ENCODE results near the gene CTXN1. TPM values are rescaled to one million over a fixed set of nuclear protein-coding genes. Genes with fewer than 3 reads are reported as not detected.

Gene CTXN1
- total and polyA plus RNA-seq, 2 donors (not counting 1 experiment from before 2014, with no cell fraction given) = not detected

- DNase-seq (peak; percentile 45), ATAC-seq (ENCODE audit: low read depth) (no peak)
- H2AFZ ChIP-seq (ENCODE audit: insufficient read depth, low read depth, low read length, poor library complexity, severe bottlenecking) = no peak overlapping the region
- no peaks in the 10 kb centered on the region for H4K20me1 ChIP-seq (ENCODE audit: control insufficient read depth, insufficient read depth, low read length, poor library complexity, severe bottlenecking)
- no peak overlapping the region for H3K27ac ChIP-seq (ENCODE audit: low read length in 2 of 2)
- intact Hi-C loops (cut with micrococcal nuclease) = no loop called here
- no peaks in the 10 kb centered on the region for H3K9me3 Mint-ChIP-seq (ENCODE audit: insufficient read depth)
- TF ChIP-seq CTCF (IDR thresholded peaks at IDR 0.05) (peak; percentile 65), EZH2 (IDR thresholded peaks at IDR 0.05; ENCODE audit: borderline replicate concordance, insufficient read depth, low read depth, low read length, poor library complexity, severe bottlenecking) (no peak)
- H3K79me2 ChIP-seq (ENCODE audit: control insufficient read depth, insufficient read depth, low read length) = no peaks in the 10 kb centered on the region
- no peaks in the 10 kb centered on the region for H3K9me3 ChIP-seq (ENCODE audit: control extremely low read depth in 1 of 3, control insufficient read depth in 2 of 3, insufficient read depth in 1 of 3, low read length in 2 of 3)
- no peak overlapping the region for H3K9ac ChIP-seq (ENCODE audit: low read length)
- H3K27me3 Mint-ChIP-seq = no peaks in the 10 kb centered on the region
- no peak overlapping the region for H3K4me2 ChIP-seq (replicated peaks; ENCODE audit: low read depth, low read length, poor library complexity, severe bottlenecking)
- peaks cover 3 to 62% of the 10 kb centered on the region in 2 experiments for H3K36me3 ChIP-seq (replicated peaks in 1 of 2; ENCODE audit: control extremely low read depth in 1 of 2, control insufficient read depth in 1 of 2, extremely low read depth in 1 of 2, insufficient read depth in 2 of 2, low read length in 1 of 2)
- no peaks in the 10 kb centered on the region for H3K4me1 Mint-ChIP-seq
- H3K4me3 ChIP-seq (ENCODE audit: control extremely low read depth in 1 of 5, extremely low read depth in 1 of 5, insufficient read depth in 1 of 5, low read depth in 2 of 5, low read length in 4 of 5) = no peak overlapping the region
- no peak overlapping the region for H3K4me3 Mint-ChIP-seq
- POLR2A ChIA-PET = interaction anchor here (0.7 kb wide), 1 partner anchor 31 kb away, joined by 3 read pairs; no protein-coding TSS in a partner anchor
- H3K27me3 ChIP-seq (replicated peaks in 1 of 4; ENCODE audit: control extremely low read depth in 1 of 4, control insufficient read depth in 3 of 4, insufficient read depth in 4 of 4, low read length in 3 of 4) = no peaks in the 10 kb centered on the region
- 66% methylated on average over 7 of the region's 12 CpGs for WGBS (ENCODE audit: insufficient coverage)
- H3K27ac Mint-ChIP-seq = no peak overlapping the region
- CTCF ChIA-PET = interaction anchor here (0.6 to 2.7 kb wide), 9 partner anchors 10 to 283 kb away, joined by 3 to 8 read pairs (median 3); partner anchors contain the start of gene TIMM44
- no peaks in the 10 kb centered on the region for H3K4me1 ChIP-seq (ENCODE audit: control insufficient read depth in 2 of 2, insufficient read depth in 2 of 2, low read length in 2 of 2)
Measured at GRCh38 chr19:7970716-7971448, 44.9 kb upstream of the CTXN1 start.

GRCh38 chr19:7969555-7969939 lies 43.6 kb upstream of the CTXN1 start:
- Histone ChIP-seq H3K27ac (ENCODE audit: low read length in 2 of 2) (no peak overlapping the region), H3K4me2 (replicated peaks; ENCODE audit: low read depth, low read length, poor library complexity, severe bottlenecking) (no peak overlapping the region), H2AFZ (ENCODE audit: insufficient read depth, low read depth, low read length, poor library complexity, severe bottlenecking) (no peak overlapping the region), H3K9me3 (ENCODE audit: control extremely low read depth in 1 of 3, control insufficient read depth in 2 of 3, insufficient read depth in 1 of 3, low read length in 2 of 3) (no peaks in the 10 kb centered on the region), H3K79me2 (ENCODE audit: control insufficient read depth, insufficient read depth, low read length) (no peaks in the 10 kb centered on the region), H3K4me3 (ENCODE audit: control extremely low read depth in 1 of 5, extremely low read depth in 1 of 5, insufficient read depth in 1 of 5, low read depth in 2 of 5, low read length in 4 of 5) (no peak overlapping the region), H4K20me1 (ENCODE audit: control insufficient read depth, insufficient read depth, low read length, poor library complexity, severe bottlenecking) (no peaks in the 10 kb centered on the region), H3K27me3 (replicated peaks in 1 of 4; ENCODE audit: control extremely low read depth in 1 of 4, control insufficient read depth in 3 of 4, insufficient read depth in 4 of 4, low read length in 3 of 4) (no peaks in the 10 kb centered on the region), H3K4me1 (ENCODE audit: control insufficient read depth in 2 of 2, insufficient read depth in 2 of 2, low read length in 2 of 2) (no peaks in the 10 kb centered on the region), H3K9ac (ENCODE audit: low read length) (no peak overlapping the region), H3K36me3 (replicated peaks in 1 of 2; ENCODE audit: control extremely low read depth in 1 of 2, control insufficient read depth in 1 of 2, extremely low read depth in 1 of 2, insufficient read depth in 2 of 2, low read length in 1 of 2) (peaks cover 3 to 68% of the 10 kb centered on the region in 2 experiments)
- no peak overlapping the region for H3K27ac Mint-ChIP-seq
- no peak overlapping the region for H3K4me3 Mint-ChIP-seq
- CTCF ChIA-PET = interaction anchor here (0.8 to 2.7 kb wide), 4 partner anchors 12 to 282 kb away, joined by 3 to 8 read pairs (median 6); no protein-coding TSS in a partner anchor
- intact Hi-C loops (cut with micrococcal nuclease) = no loop called here
- no peaks in the 10 kb centered on the region for H3K27me3 Mint-ChIP-seq
- POLR2A ChIA-PET = interaction anchor here (0.6 kb wide), 1 partner anchor 15 kb away, joined by 5 read pairs; no protein-coding TSS in a partner anchor
- 95% methylated on average over 11 of the region's 11 CpGs for whole genome bisulfite sequencing (ENCODE audit: insufficient coverage)
- no peaks in the 10 kb centered on the region for H3K9me3 Mint-ChIP-seq (ENCODE audit: insufficient read depth)
- no peak for ATAC-seq (ENCODE audit: low read depth)
- TF ChIP-seq CTCF (IDR thresholded peaks at IDR 0.05) (no peak), EZH2 (IDR thresholded peaks at IDR 0.05; ENCODE audit: borderline replicate concordance, insufficient read depth, low read depth, low read length, poor library complexity, severe bottlenecking) (no peak)
- H3K4me1 Mint-ChIP-seq = no peaks in the 10 kb centered on the region
- no peak for DNase-seq
